GM19351 (cell line): ENCODE data around the gene KLHL29.

Experiments used
- ATAC-seq: cut with Tn5 transposase; IDR thresholded peaks from one replicate; pipeline ENCODE4 v1.9.1; 2021; ENCODE audit warnings: mild to moderate bottlenecking, moderate library complexity; ENCODE audit not compliant: unreplicated experiment

KLHL29 gene

GRCh38 chr2:23640711-23641110, 255.7 kb downstream of the KLHL29 start:
- no peak for ATAC-seq

- no peak for ATAC-seq
These were observed 257.5 kb downstream of the KLHL29 start for GRCh38 chr2:23642516-23642915.

GRCh38 chr2:23645230-23645808, 260.3 kb downstream of the KLHL29 start:
- no peak for ATAC-seq

- ATAC-seq: no peak
These were observed 262.6 kb downstream of the KLHL29 start for GRCh38 chr2:23647563-23647962.

- no peak for ATAC-seq
These were observed 264.3 kb downstream of the KLHL29 start for GRCh38 chr2:23649303-23649702.

GRCh38 chr2:23649819-23650218, 264.8 kb downstream of the KLHL29 start:
- no peak for ATAC-seq

GRCh38 chr2:23651187-23652080, 266.5 kb downstream of the KLHL29 start:
- ATAC-seq: no peak

GRCh38 chr2:23653326-23653725, 268.3 kb downstream of the KLHL29 start:
- no peak for ATAC-seq

- no peak for ATAC-seq
These were observed 269.8 kb downstream of the KLHL29 start for GRCh38 chr2:23654756-23655155.

GRCh38 chr2:23655934-23656596, 271.1 kb downstream of the KLHL29 start:
- ATAC-seq: no peak

- ATAC-seq: no peak
These were observed 271.6 kb downstream of the KLHL29 start for GRCh38 chr2:23656597-23656973.

GRCh38 chr2:23657371-23657770, 272.4 kb downstream of the KLHL29 start:
- no peak for ATAC-seq

- ATAC-seq: no peak
These were observed 273.0 kb downstream of the KLHL29 start for GRCh38 chr2:23657934-23658333.

GRCh38 chr2:23658466-23658942, 273.5 kb downstream of the KLHL29 start:
- ATAC-seq: no peak

GRCh38 chr2:23659328-23659727, 274.3 kb downstream of the KLHL29 start:
- ATAC-seq: no peak

GRCh38 chr2:23659773-23660172, 274.8 kb downstream of the KLHL29 start:
- no peak for ATAC-seq

GRCh38 chr2:23660237-23660636, 275.3 kb downstream of the KLHL29 start:
- no peak for ATAC-seq

- no peak for ATAC-seq
These were observed 276.5 kb downstream of the KLHL29 start for GRCh38 chr2:23661276-23662050.

- ATAC-seq: no peak
These were observed 277.5 kb downstream of the KLHL29 start for GRCh38 chr2:23662466-23662865.

GRCh38 chr2:23662941-23663920, 278.3 kb downstream of the KLHL29 start:
- ATAC-seq: no peak
